WTC11 (cell line): Measurements from ENCODE around the gene CACNA2D3. TPM values are rescaled to one million over a fixed set of nuclear protein-coding genes. Genes with fewer than 3 reads are reported as not detected.

Experiments used
- ATAC-seq: fragments of 200-7000 bp; cut with Tn5 transposase; 2 replicates; pipeline ENCODE4 v1.10.0; 2021; ENCODE audit warnings: mild to moderate bottlenecking, moderate library complexity
- CTCF ChIA-PET: fragments of 300-600 bp; sonication (Branson Sonifier 250); formaldehyde crosslinking; loops from one replicate; lab custom pipeline; 2021; ENCODE audit warnings: antibody characterized with exemption; lab: Charles Lee
- POLR2A ChIA-PET: fragments of 350-600 bp; sonication (Branson Sonifier 250); formaldehyde crosslinking; loops from one replicate; lab custom pipeline; 2021; ENCODE audit warnings: antibody characterized with exemption; lab: Charles Lee
- DNase-seq: peaks from one replicate; pipeline ENCODE4 v3.0.0; 2021; ENCODE audit warnings: low spot score
- H3K27ac Mint-ChIP-seq: 2 replicates; pipeline ENCODE4 v1.8.0; 2021; ENCODE audit warnings: mixed read lengths
- H3K27me3 Mint-ChIP-seq: 2 replicates; pipeline ENCODE4 v1.8.0; 2021; ENCODE audit warnings: low read depth, mild to moderate bottlenecking, moderate library complexity, mixed read lengths
- H3K36me3 Mint-ChIP-seq: 2 replicates; pipeline ENCODE4 v1.8.0; 2021; ENCODE audit warnings: mixed read lengths
- H3K4me1 Mint-ChIP-seq: 2 replicates; pipeline ENCODE4 v1.8.0; 2022; ENCODE audit warnings: mixed read lengths
- H3K4me3 Mint-ChIP-seq: 2 replicates; pipeline ENCODE4 v1.8.0; 2021; ENCODE audit warnings: mild to moderate bottlenecking, moderate library complexity, mixed read lengths
- H3K9me3 Mint-ChIP-seq: 2 replicates; pipeline ENCODE4 v1.8.0; 2021; ENCODE audit warnings: mixed read lengths
- CDX4 ChIP-seq: fragments of 250-450 bp; sonication (Bioruptor Pico); IDR thresholded peaks from 2 replicates; pipeline ENCODE4 v1.9.0; 2021; ENCODE audit warnings: moderate library complexity, mild to moderate bottlenecking, inconsistent platforms, borderline replicate concordance
- CREB1 ChIP-seq: sonication (generic); formaldehyde crosslinking; IDR thresholded peaks from 2 replicates; pipeline ENCODE4 v1.8.0; 2023; ENCODE audit warnings: mild to moderate bottlenecking, missing genetic modification reagents
- E2F1 ChIP-seq: sonication (generic); formaldehyde crosslinking; IDR thresholded peaks from 2 replicates; pipeline ENCODE4 v1.8.0; 2022; ENCODE audit warnings: mild to moderate bottlenecking, missing genetic modification reagents
- E2F5 ChIP-seq: sonication (generic); formaldehyde crosslinking; IDR thresholded peaks from 2 replicates; pipeline ENCODE4 v1.8.1; 2022; ENCODE audit warnings: mild to moderate bottlenecking, moderate library complexity, missing genetic modification reagents
- ELF4 ChIP-seq: sonication (generic); formaldehyde crosslinking; IDR thresholded peaks from 2 replicates; pipeline ENCODE4 v1.8.1; 2022; ENCODE audit warnings: low read depth, mild to moderate bottlenecking, moderate library complexity, missing genetic modification reagents
- FOXK1 ChIP-seq: sonication (generic); formaldehyde crosslinking; IDR thresholded peaks from 2 replicates; pipeline ENCODE4 v1.8.0; 2022; ENCODE audit warnings: mild to moderate bottlenecking, moderate library complexity, missing genetic modification reagents
- FOXP4 ChIP-seq: sonication (generic); formaldehyde crosslinking; IDR thresholded peaks from 2 replicates; pipeline ENCODE4 v1.8.0; 2022; ENCODE audit warnings: mild to moderate bottlenecking, missing genetic modification reagents
- GABPB1 ChIP-seq: sonication (generic); formaldehyde crosslinking; IDR thresholded peaks from 2 replicates; pipeline ENCODE4 v1.8.1; 2023; ENCODE audit warnings: mild to moderate bottlenecking, missing genetic modification reagents
- HMGA2 ChIP-seq: fragments of 250-450 bp; sonication (Bioruptor Pico); IDR thresholded peaks from 2 replicates; pipeline ENCODE4 v1.4.0; 2021; ENCODE audit warnings: mild to moderate bottlenecking, moderate library complexity
- JAZF1 ChIP-seq: fragments of 250-450 bp; sonication (Bioruptor Pico); IDR thresholded peaks from 2 replicates; pipeline ENCODE4 v1.9.0; 2021; ENCODE audit warnings: moderate library complexity, mild to moderate bottlenecking, inconsistent platforms
- MLX ChIP-seq: sonication (generic); formaldehyde crosslinking; IDR thresholded peaks from 2 replicates; pipeline ENCODE4 v1.8.1; 2023; ENCODE audit warnings: mild to moderate bottlenecking, missing genetic modification reagents, moderate library complexity
- MYBL2 ChIP-seq: sonication (generic); formaldehyde crosslinking; IDR thresholded peaks from 2 replicates; pipeline ENCODE4 v1.8.1; 2023; ENCODE audit warnings: mild to moderate bottlenecking, moderate library complexity, missing genetic modification reagents
- NFATC4 ChIP-seq: fragments of 250-450 bp; sonication (Bioruptor Pico); IDR thresholded peaks from 2 replicates; pipeline ENCODE4 v1.9.0; 2021; ENCODE audit warnings: mild to moderate bottlenecking
- NFYB ChIP-seq: sonication (generic); formaldehyde crosslinking; conservative IDR thresholded peaks from 2 replicates; pipeline ENCODE4 v1.8.0; 2022; ENCODE audit warnings: low read depth, missing genetic modification reagents
- RELA ChIP-seq: sonication (generic); formaldehyde crosslinking; IDR thresholded peaks from 2 replicates; pipeline ENCODE4 v1.8.1; 2022; ENCODE audit warnings: missing genetic modification reagents, mild to moderate bottlenecking, borderline replicate concordance
- RORB ChIP-seq: fragments of 250-450 bp; sonication (Bioruptor Pico); IDR thresholded peaks from 2 replicates; pipeline ENCODE4 v1.9.0; 2021; ENCODE audit warnings: mild to moderate bottlenecking
- SOX15 ChIP-seq: fragments of 250-450 bp; sonication (Bioruptor Pico); IDR thresholded peaks from 2 replicates; pipeline ENCODE4 v1.9.0; 2021; ENCODE audit warnings: mild to moderate bottlenecking
- SP1 ChIP-seq: sonication (generic); formaldehyde crosslinking; conservative IDR thresholded peaks from 2 replicates; pipeline ENCODE4 v1.8.1; 2022; ENCODE audit warnings: missing genetic modification reagents
- TEAD4 ChIP-seq: sonication (generic); formaldehyde crosslinking; IDR thresholded peaks from 2 replicates; pipeline ENCODE4 v1.8.0; 2022; ENCODE audit warnings: mild to moderate bottlenecking, missing genetic modification reagents
- ZMAT4 ChIP-seq: fragments of 250-450 bp; sonication (Bioruptor Pico); IDR thresholded peaks from 2 replicates; pipeline ENCODE4 v1.9.0; 2021; ENCODE audit warnings: mild to moderate bottlenecking
- ZNF396 ChIP-seq: fragments of 250-450 bp; sonication (Bioruptor Pico); IDR thresholded peaks from 2 replicates; pipeline ENCODE4 v1.8.0; 2021; ENCODE audit warnings: mild to moderate bottlenecking, moderate library complexity, borderline replicate concordance
- ZNF532 ChIP-seq: fragments of 250-450 bp; sonication (Bioruptor Pico); IDR thresholded peaks from 2 replicates; pipeline ENCODE4 v1.9.0; 2021; ENCODE audit warnings: mild to moderate bottlenecking, borderline replicate concordance
- total RNA-seq: library from RNA; stranded (reverse); gene quantifications from 3 replicates; pipeline ENCODE4 v1.2.3, GENCODE V29; 2021

CACNA2D3 gene
- total RNA-seq, 1 experiment from 2014 or later, result 5.0 TPM

- ChIA-PET CTCF (interaction anchor here (0.7 kb wide), 1 partner anchor 8 kb away, joined by 3 read pairs; no protein-coding TSS in a partner anchor), POLR2A (no interaction called here)
- ATAC-seq, result no peak
These were observed 715.6 kb downstream of the CACNA2D3 start for GRCh38 chr3:54837964-54838363.

GRCh38 chr3:54841471-54841870, 719.1 kb downstream of the CACNA2D3 start:
- ATAC-seq (no peak), DNase-seq (no peak)
- ChIA-PET POLR2A (no interaction called here), CTCF (interaction anchor here (1.0 to 2.0 kb wide), 2 partner anchors 11 to 408 kb away, joined by 4 to 9 read pairs; no protein-coding TSS in a partner anchor)
- H3K4me1 Mint-ChIP-seq, result peaks cover 12% of the 10 kb centered on the region
- no peak overlapping the region for H3K4me3 Mint-ChIP-seq
- no peaks in the 10 kb centered on the region for H3K27me3 Mint-ChIP-seq
- 0 out of 2 replicates have a peak, but pooled peaks cover 6% of the 10 kb centered on the region for H3K36me3 Mint-ChIP-seq
- H3K27ac Mint-ChIP-seq, result no peak overlapping the region
- H3K9me3 Mint-ChIP-seq, result no peaks in the 10 kb centered on the region
- no peak for TF ChIP-seq E2F5 (CRISPR knock-in tag)
- TF ChIP-seq CDX4, result no peak
- no peak for TF ChIP-seq FOXP4 (CRISPR knock-in tag)
- no peak for TF ChIP-seq SOX15 (CRISPR knock-in tag)
- TF ChIP-seq ELF4 (CRISPR knock-in tag), result no peak
- TF ChIP-seq MLX (CRISPR knock-in tag), result no peak
- TF ChIP-seq NFATC4 (CRISPR knock-in tag), result no peak
- no peak for TF ChIP-seq SP1 (CRISPR knock-in tag)
- TF ChIP-seq FOXK1 (CRISPR knock-in tag), result no peak
- no peak for TF ChIP-seq ZNF396 (CRISPR knock-in tag)
- no peak for TF ChIP-seq MYBL2 (CRISPR knock-in tag)
- TF ChIP-seq HMGA2, result no peak
- TF ChIP-seq JAZF1, result no peak
- no peak for TF ChIP-seq CREB1 (CRISPR knock-in tag)

More at GRCh38 chr3:54837964-54838363, 715.6 kb downstream of the CACNA2D3 start:
- Mint-ChIP-seq H3K9me3 (no peaks in the 10 kb centered on the region), H3K27ac (no peak overlapping the region), H3K4me3 (no peak overlapping the region), H3K4me1 (peaks cover under 1% of the 10 kb centered on the region; the same call in 1 of the 2 replicates), H3K27me3 (no peaks in the 10 kb centered on the region), H3K36me3 (0 out of 2 replicates have a peak, but pooled peaks cover 6% of the 10 kb centered on the region)
- TF ChIP-seq NFYB (CRISPR knock-in tag) (no peak), RORB (CRISPR knock-in tag) (no peak), TEAD4 (CRISPR knock-in tag) (no peak), ZNF532 (CRISPR knock-in tag) (no peak), E2F1 (CRISPR knock-in tag) (no peak), ZMAT4 (CRISPR knock-in tag) (no peak), RELA (no peak), GABPB1 (CRISPR knock-in tag) (no peak)
- no peak for DNase-seq
